Thyroid gland (tissue), 4 donors: ENCODE data around the gene SHH. TPM values are rescaled to one million over a fixed set of nuclear protein-coding genes. Genes with fewer than 3 reads are reported as not detected.

Source experiments
- DNase-seq, 2 donors: peaks; one replicate each; pipeline ENCODE4 v3.0.0-alpha.2; 2019
- H3K27ac ChIP-seq, 3 donors: fragments of 200-600 bp; sonication (generic); 1 replicate in 2 of 3; 2 replicates in 1 of 3; pipeline ENCODE4 v1.5.1; 2016 to 2019; ENCODE audit warnings: mild to moderate bottlenecking in 1 of 3, moderate library complexity in 1 of 3
- H3K27me3 ChIP-seq: fragments of 200-600 bp; sonication (generic); one replicate; pipeline ENCODE4 v1.5.1; 2019
- H3K36me3 ChIP-seq, 2 donors: fragments of 200-600 bp; sonication (generic); one replicate each; pipeline ENCODE4 v1.5.1; 2016 to 2019
- H3K4me1 ChIP-seq, 2 donors: fragments of 200-600 bp; sonication (generic); one replicate each; pipeline ENCODE4 v1.5.1; 2017 to 2019
- H3K4me3 ChIP-seq, 3 donors: fragments of 200-600 bp; sonication (generic); replicated peaks in 1 of 3; 1 replicate in 2 of 3; 2 replicates in 1 of 3; pipeline ENCODE4 v1.5.1; 2016; ENCODE audit warnings: mild to moderate bottlenecking in 1 of 3
- H3K9me3 ChIP-seq: fragments of 200-600 bp; sonication (generic); one replicate; pipeline ENCODE4 v1.5.1; 2017
- POLR2A ChIP-seq, 2 donors: fragments of 450-650 bp; IDR thresholded peaks; one replicate each; pipeline ENCODE4 v1.6.1; 2017; ENCODE audit warnings: antibody characterized with exemption in 2 of 2, mild to moderate bottlenecking in 2 of 2, moderate library complexity in 1 of 2
- WGBS, 2 donors: methylation state at CpG; one replicate each; pipeline ENCODE4 v1.1.5; 2017; 5-methylcytosine and 5-hydroxymethylcytosine counted together
- intact Hi-C: fragments of 100-400 bp; cut with DNase I; formaldehyde crosslinking; loops from one replicate; pipeline ENCODE4 v1.15.1; 2023
- total RNA-seq, 4 donors: library from RNA; depleted of rRNA; stranded (reverse); fragments of >200 nt; gene quantifications; one replicate each; pipeline ENCODE4 v1.2.3, GENCODE V29; 2016
- TF ChIP-seq, protein P1 (sequence below), 6 experiments: fragments of 200-600 bp in 3 of 6; fragments of 450-650 bp in 3 of 6; sonication (generic) in 3 of 6; IDR thresholded peaks; one replicate each; pipeline ENCODE4 v1.5.1; 2016 to 2019; ENCODE audit warnings: antibody characterized with exemption in 6 of 6, mild to moderate bottlenecking in 2 of 6, inconsistent platforms in 1 of 6, moderate library complexity in 1 of 6

SHH gene
- total RNA-seq, 4 donors from 2014 or later: not detected

- TF ChIP-seq POLR2A (IDR thresholded peaks at IDR 0.05): no peak
- TF ChIP-seq, protein P1, sequence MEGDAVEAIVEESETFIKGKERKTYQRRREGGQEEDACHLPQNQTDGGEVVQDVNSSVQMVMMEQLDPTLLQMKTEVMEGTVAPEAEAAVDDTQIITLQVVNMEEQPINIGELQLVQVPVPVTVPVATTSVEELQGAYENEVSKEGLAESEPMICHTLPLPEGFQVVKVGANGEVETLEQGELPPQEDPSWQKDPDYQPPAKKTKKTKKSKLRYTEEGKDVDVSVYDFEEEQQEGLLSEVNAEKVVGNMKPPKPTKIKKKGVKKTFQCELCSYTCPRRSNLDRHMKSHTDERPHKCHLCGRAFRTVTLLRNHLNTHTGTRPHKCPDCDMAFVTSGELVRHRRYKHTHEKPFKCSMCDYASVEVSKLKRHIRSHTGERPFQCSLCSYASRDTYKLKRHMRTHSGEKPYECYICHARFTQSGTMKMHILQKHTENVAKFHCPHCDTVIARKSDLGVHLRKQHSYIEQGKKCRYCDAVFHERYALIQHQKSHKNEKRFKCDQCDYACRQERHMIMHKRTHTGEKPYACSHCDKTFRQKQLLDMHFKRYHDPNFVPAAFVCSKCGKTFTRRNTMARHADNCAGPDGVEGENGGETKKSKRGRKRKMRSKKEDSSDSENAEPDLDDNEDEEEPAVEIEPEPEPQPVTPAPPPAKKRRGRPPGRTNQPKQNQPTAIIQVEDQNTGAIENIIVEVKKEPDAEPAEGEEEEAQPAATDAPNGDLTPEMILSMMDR (IDR thresholded peaks at IDR 0.05): peak; percentile 45 to 95 (median 81)
- intact Hi-C loops: loop anchor here (5.0 kb wide), 2 partner anchors 676 to 966 kb away; no protein-coding TSS in a partner anchor
- Histone ChIP-seq H3K27me3 (no peaks in the 10 kb centered on the region), H3K4me3 (no peak overlapping the region), H3K4me1 (peaks cover 0 to 5% of the 10 kb centered on the region in 2 donors), H3K27ac (no peak overlapping the region), H3K36me3 (no peaks in the 10 kb centered on the region), H3K9me3 (no peaks in the 10 kb centered on the region)
- WGBS, 2 donors: 43% methylated on average over 31 to 33 of the region's 60 CpGs
- peak; percentile 63 to 64 for DNase-seq
Measured at GRCh38 chr7:155796381-155797261, 15.6 kb downstream of the SHH start.

GRCh38 chr7:155795951-155796350, 16.3 kb downstream of the SHH start:
- Histone ChIP-seq H3K4me3 (no peak overlapping the region), H3K4me1 (peaks cover 0 to 5% of the 10 kb centered on the region in 2 donors), H3K27ac (no peak overlapping the region), H3K36me3 (no peaks in the 10 kb centered on the region), H3K9me3 (no peaks in the 10 kb centered on the region), H3K27me3 (no peaks in the 10 kb centered on the region)
- intact Hi-C loops: loop anchor here (5.0 kb wide), 2 partner anchors 676 to 966 kb away; no protein-coding TSS in a partner anchor
- no peak for DNase-seq
- WGBS, 2 donors: 84 to 90% methylated on average over 6 to 8 of the region's 8 CpGs
- TF ChIP-seq, protein P1 (IDR thresholded peaks at IDR 0.05): no peak
- TF ChIP-seq POLR2A (IDR thresholded peaks at IDR 0.05): no peak

DNA sequence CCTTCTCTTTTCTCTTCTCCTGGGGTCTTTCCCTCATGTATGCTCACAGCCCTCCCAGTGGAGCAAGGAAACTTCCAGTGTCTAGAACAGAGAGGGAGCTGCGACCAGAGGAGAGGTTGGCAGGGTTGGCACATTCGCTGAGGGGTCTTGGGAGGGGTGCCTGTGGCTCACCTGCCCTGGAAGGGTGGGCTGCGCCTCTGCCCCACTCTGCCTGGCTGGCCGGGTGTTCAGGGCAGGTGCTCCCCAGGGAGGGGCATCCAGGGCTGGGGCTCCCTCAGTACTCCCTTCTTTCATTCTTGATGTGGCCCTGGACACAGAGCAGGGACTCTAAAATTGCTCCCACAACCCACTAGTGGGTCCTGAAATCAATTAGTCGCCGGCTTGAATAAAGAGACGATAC, 16.9 kb downstream of the SHH start:
- Histone ChIP-seq H3K27ac (no peak overlapping the region), H3K36me3 (no peaks in the 10 kb centered on the region), H3K9me3 (no peaks in the 10 kb centered on the region), H3K4me1 (peaks cover 0 to 5% of the 10 kb centered on the region in 2 donors), H3K4me3 (no peak overlapping the region), H3K27me3 (no peaks in the 10 kb centered on the region)
- intact Hi-C loops: loop anchor here (5.0 kb wide), 2 partner anchors 677 to 967 kb away; no protein-coding TSS in a partner anchor
- WGBS, 2 donors: 85 to 93% methylated on average over 7 of the region's 7 CpGs
- TF ChIP-seq, protein P1 (IDR thresholded peaks at IDR 0.05): no peak
- TF ChIP-seq POLR2A (IDR thresholded peaks at IDR 0.05): no peak
- DNase-seq: no peak

GRCh38 chr7:155794196-155794595, 18.1 kb downstream of the SHH start:
- DNase-seq: no peak
- H3K4me1 ChIP-seq: peaks cover 0 to 5% of the 10 kb centered on the region in 2 donors
- no peaks in the 10 kb centered on the region for H3K36me3 ChIP-seq
- 77 to 88% methylated on average over 9 of the region's 9 CpGs for WGBS, 2 donors
- H3K27me3 ChIP-seq: no peaks in the 10 kb centered on the region
- intact Hi-C loops: no loop called here
- H3K4me3 ChIP-seq: no peak overlapping the region
- TF ChIP-seq POLR2A (IDR thresholded peaks at IDR 0.05): no peak
- TF ChIP-seq, protein P1 (IDR thresholded peaks at IDR 0.05): no peak
- H3K27ac ChIP-seq: no peak overlapping the region
- H3K9me3 ChIP-seq: no peaks in the 10 kb centered on the region

- Histone ChIP-seq H3K27ac (no peak overlapping the region), H3K4me3 (no peak overlapping the region), H3K27me3 (no peaks in the 10 kb centered on the region), H3K9me3 (no peaks in the 10 kb centered on the region), H3K4me1 (peaks cover 0 to 5% of the 10 kb centered on the region in 2 donors), H3K36me3 (no peaks in the 10 kb centered on the region)
- TF ChIP-seq POLR2A (IDR thresholded peaks at IDR 0.05): no peak
- TF ChIP-seq, protein P1 (IDR thresholded peaks at IDR 0.05): no peak
- DNase-seq: no peak
- 88 to 90% methylated on average over 2 to 4 of the region's 4 CpGs for WGBS, 2 donors
- intact Hi-C loops: no loop called here
Measured at GRCh38 chr7:155793720-155794119, 18.5 kb downstream of the SHH start.
